Thyroid gland (tissue), 4 donors: ENCODE data around the gene COL18A1. TPM values are rescaled to one million over a fixed set of nuclear protein-coding genes. Genes with fewer than 3 reads are reported as not detected.

Experiments
- DNase-seq, 2 donors: peaks; one replicate each; pipeline ENCODE4 v3.0.0-alpha.2; 2019
- H3K27ac ChIP-seq, 3 donors: fragments of 200-600 bp; sonication (generic); 1 replicate in 2 of 3; 2 replicates in 1 of 3; pipeline ENCODE4 v1.5.1; 2016 to 2019; ENCODE audit warnings: mild to moderate bottlenecking in 1 of 3, moderate library complexity in 1 of 3
- H3K27me3 ChIP-seq: fragments of 200-600 bp; sonication (generic); one replicate; pipeline ENCODE4 v1.5.1; 2019
- H3K36me3 ChIP-seq, 2 donors: fragments of 200-600 bp; sonication (generic); one replicate each; pipeline ENCODE4 v1.5.1; 2016 to 2019
- H3K4me1 ChIP-seq, 2 donors: fragments of 200-600 bp; sonication (generic); one replicate each; pipeline ENCODE4 v1.5.1; 2017 to 2019
- H3K4me3 ChIP-seq, 3 donors: fragments of 200-600 bp; sonication (generic); replicated peaks in 1 of 3; 1 replicate in 2 of 3; 2 replicates in 1 of 3; pipeline ENCODE4 v1.5.1; 2016; ENCODE audit warnings: mild to moderate bottlenecking in 1 of 3
- H3K9me3 ChIP-seq: fragments of 200-600 bp; sonication (generic); one replicate; pipeline ENCODE4 v1.5.1; 2017
- CTCF ChIP-seq, 6 experiments: fragments of 200-600 bp in 3 of 6; fragments of 450-650 bp in 3 of 6; sonication (generic) in 3 of 6; IDR thresholded peaks; one replicate each; pipeline ENCODE4 v1.5.1; 2016 to 2019; ENCODE audit warnings: antibody characterized with exemption in 6 of 6, mild to moderate bottlenecking in 2 of 6, inconsistent platforms in 1 of 6, moderate library complexity in 1 of 6
- POLR2A ChIP-seq, 2 donors: fragments of 450-650 bp; IDR thresholded peaks; one replicate each; pipeline ENCODE4 v1.6.1; 2017; ENCODE audit warnings: antibody characterized with exemption in 2 of 2, mild to moderate bottlenecking in 2 of 2, moderate library complexity in 1 of 2
- WGBS, 2 donors: methylation state at CpG; one replicate each; pipeline ENCODE4 v1.1.5; 2017; 5-methylcytosine and 5-hydroxymethylcytosine counted together
- intact Hi-C: fragments of 100-400 bp; cut with DNase I; formaldehyde crosslinking; loops from one replicate; pipeline ENCODE4 v1.15.1; 2023
- total RNA-seq, 4 donors: library from RNA; depleted of rRNA; stranded (reverse); fragments of >200 nt; gene quantifications; one replicate each; pipeline ENCODE4 v1.2.3, GENCODE V29; 2016

Gene COL18A1
- total RNA-seq, 4 donors from 2014 or later = 105 to 264 (median 238) TPM

- no peak for DNase-seq
- Histone ChIP-seq H3K4me3 (no peak overlapping the region), H3K27ac (no peak overlapping the region), H3K4me1 (no peaks in the 10 kb centered on the region), H3K27me3 (no peaks in the 10 kb centered on the region), H3K36me3 (peaks cover 0 to 6% of the 10 kb centered on the region in 2 donors), H3K9me3 (no peaks in the 10 kb centered on the region)
- TF ChIP-seq POLR2A (IDR thresholded peaks at IDR 0.05) (no peak), CTCF (IDR thresholded peaks at IDR 0.05) (no peak)
- 89 to 92% methylated on average over 5 to 14 of the region's 41 CpGs for WGBS, 2 donors
- intact Hi-C loops = no loop called here
Measured at GRCh38 chr21:45504516-45505415, 99.8 kb downstream of the COL18A1 start.

GRCh38 chr21:45505416-45506021 lies 100.6 kb downstream of the COL18A1 start:
- H3K36me3 ChIP-seq = peaks cover 3 to 11% of the 10 kb centered on the region in 2 donors
- H3K9me3 ChIP-seq = no peaks in the 10 kb centered on the region
- H3K4me3 ChIP-seq = no peak overlapping the region
- H3K27ac ChIP-seq = no peak overlapping the region
- no peaks in the 10 kb centered on the region for H3K27me3 ChIP-seq
- intact Hi-C loops = no loop called here
- DNase-seq = no peak
- 77 to 92% methylated on average over 14 to 15 of the region's 33 CpGs for WGBS, 2 donors
- no peak for TF ChIP-seq POLR2A (IDR thresholded peaks at IDR 0.05)
- TF ChIP-seq CTCF (IDR thresholded peaks at IDR 0.05) = no peak
- no peaks in the 10 kb centered on the region for H3K4me1 ChIP-seq

- no peak for DNase-seq
- Histone ChIP-seq H3K27ac (no peak overlapping the region), H3K9me3 (no peaks in the 10 kb centered on the region), H3K4me1 (no peaks in the 10 kb centered on the region), H3K4me3 (no peak overlapping the region), H3K36me3 (peaks cover 5 to 11% of the 10 kb centered on the region in 2 donors), H3K27me3 (no peaks in the 10 kb centered on the region)
- 86 to 91% methylated on average over 13 to 22 of the region's 22 CpGs for WGBS, 2 donors
- TF ChIP-seq POLR2A (IDR thresholded peaks at IDR 0.05) (no peak), CTCF (IDR thresholded peaks at IDR 0.05) (no peak)
- intact Hi-C loops = no loop called here
Measured at GRCh38 chr21:45506241-45506817, 101.4 kb downstream of the COL18A1 start.

GRCh38 chr21:45506836-45507522 lies 102.0 kb downstream of the COL18A1 start:
- no peak for TF ChIP-seq POLR2A (IDR thresholded peaks at IDR 0.05)
- no peak for TF ChIP-seq CTCF (IDR thresholded peaks at IDR 0.05)
- 73 to 100% methylated on average over 1 to 4 of the region's 13 CpGs for WGBS, 2 donors
- Histone ChIP-seq H3K4me3 (no peak overlapping the region), H3K36me3 (peaks cover 8 to 11% of the 10 kb centered on the region in 2 donors), H3K27me3 (no peaks in the 10 kb centered on the region), H3K9me3 (no peaks in the 10 kb centered on the region), H3K4me1 (no peaks in the 10 kb centered on the region), H3K27ac (no peak overlapping the region)
- no peak for DNase-seq
- intact Hi-C loops = no loop called here
